GM12878 (cell line): Measurements from ENCODE around the gene CALN1. TPM values are rescaled to one million over a fixed set of nuclear protein-coding genes. Genes with fewer than 3 reads are reported as not detected.

Experiments used
- ATAC-seq: fragments of 200-7000 bp; cut with Tn5 transposase; 3 replicates; pipeline ENCODE4 v1.9.1; 2020; ENCODE audit warnings: mild to moderate bottlenecking, moderate library complexity
- BruUV-seq: library from RNA; stranded (reverse); fragments of 400-500 nt; replicated peaks from 2 replicates; lab custom pipeline; 2021; lab: Mats Ljungman, UMichigan
- CTCF ChIA-PET: fragments of 300-600 bp; sonication (Branson Sonifier 250); formaldehyde crosslinking; extraction: SDS; loops from one replicate; lab custom pipeline; 2021; ENCODE audit warnings: inconsistent platforms; lab: Yijun Ruan, JAX
- POLR2A ChIA-PET: fragments of 350-600 bp; formaldehyde crosslinking; extraction: SDS; loops from one replicate; lab custom pipeline; 2021; ENCODE audit warnings: inconsistent platforms; lab: Charles Lee
- RAD21 ChIA-PET: fragments of 300-600 bp; sonication (Branson Sonifier 250); formaldehyde crosslinking; loops from one replicate; lab custom pipeline; 2023; ENCODE audit warnings: antibody characterized with exemption; ENCODE audit not compliant: unreplicated experiment; lab: Charles Lee
- SMC1A ChIA-PET: fragments of 300-600 bp; sonication (Branson Sonifier 250); formaldehyde crosslinking; loops from one replicate; lab custom pipeline; 2023; ENCODE audit not compliant: unreplicated experiment, uncharacterized antibody; lab: Charles Lee
- DNase-seq: peaks from one replicate; pipeline ENCODE4 v3.0.0-alpha.2; 2011; ENCODE audit warnings: low read depth, low spot score
- FAIRE-seq: peaks from 3 replicates; lab custom pipeline; 2011; peaks lifted over from hg19 to GRCh38; lab: Jason Lieb, UNC
- H2AFZ ChIP-seq: 2 replicates; pipeline ENCODE4 v1.6.0; 2011; ENCODE audit warnings: low read depth, low read length, control low read depth; ENCODE audit not compliant: control insufficient read depth
- H3K27ac ChIP-seq: 2 replicates; pipeline ENCODE4 v1.5.1; 2011; ENCODE audit warnings: control low read depth; ENCODE audit not compliant: control insufficient read depth, insufficient read depth
- H3K27me3 ChIP-seq, 2 experiments: replicated peaks in 1 of 2; 2 replicates each; pipeline versions ENCODE4 v1.6.0 to v1.6.1; 2011; ENCODE audit warnings: low read length in 1 of 2; ENCODE audit not compliant: control insufficient read depth in 2 of 2, insufficient read depth in 2 of 2
- H3K36me3 ChIP-seq, 2 experiments: 2 replicates each; pipeline ENCODE4 v1.5.1; 2011; ENCODE audit warnings: low read length in 1 of 2; ENCODE audit not compliant: control insufficient read depth in 2 of 2, insufficient read depth in 2 of 2
- H3K4me1 ChIP-seq: 2 replicates; pipeline ENCODE4 v1.6.1; 2011; ENCODE audit warnings: mild to moderate bottlenecking, low read length, moderate library complexity, mixed read lengths; ENCODE audit not compliant: control insufficient read depth, insufficient read depth
- H3K4me2 ChIP-seq: 2 replicates; pipeline ENCODE4 v1.6.0; 2011; ENCODE audit warnings: control low read depth; ENCODE audit not compliant: control insufficient read depth, insufficient read depth
- H3K4me3 ChIP-seq: fragments of 200-600 bp; sonication (generic); 2 replicates; pipeline ENCODE4 v1.5.1; 2016
- H3K79me2 ChIP-seq: 2 replicates; pipeline ENCODE4 v1.6.0; 2011; ENCODE audit warnings: low read length; ENCODE audit not compliant: control insufficient read depth, insufficient read depth
- H3K9ac ChIP-seq: 2 replicates; pipeline ENCODE4 v1.8.0; 2011; ENCODE audit warnings: low read length, control low read depth, mixed read lengths; ENCODE audit not compliant: control insufficient read depth, insufficient read depth
- H3K9me3 ChIP-seq: replicated peaks from 3 replicates; pipeline ENCODE4 v1.5.1; 2011; ENCODE audit warnings: mild to moderate bottlenecking, low read length; ENCODE audit not compliant: control insufficient read depth, insufficient read depth
- H4K20me1 ChIP-seq: 2 replicates; pipeline ENCODE4 v1.6.0; 2011; ENCODE audit not compliant: control insufficient read depth, insufficient read depth
- CREB1 ChIP-seq: IDR thresholded peaks from 2 replicates; pipeline ENCODE4 v1.6.1; 2012; ENCODE audit warnings: low read depth, mild to moderate bottlenecking, inconsistent platforms
- CREM ChIP-seq: IDR thresholded peaks from 2 replicates; pipeline ENCODE4 v1.6.1; 2014; ENCODE audit warnings: antibody characterized with exemption, low read depth
- GABPA ChIP-seq: IDR thresholded peaks from 2 replicates; pipeline ENCODE4 v1.6.1; 2014; ENCODE audit warnings: antibody characterized with exemption, low read depth, mild to moderate bottlenecking, inconsistent platforms
- HDAC6 ChIP-seq: fragments of 200-600 bp; sonication (generic); IDR thresholded peaks from one replicate; pipeline ENCODE4 v1.8.0; 2017; ENCODE audit warnings: antibody characterized with exemption; ENCODE audit not compliant: unreplicated experiment
- SIX5 ChIP-seq: IDR thresholded peaks from 2 replicates; pipeline ENCODE4 v1.6.1; 2011; ENCODE audit warnings: mild to moderate bottlenecking, low read depth, low read length, moderate library complexity; ENCODE audit not compliant: severe bottlenecking
- SMAD5 ChIP-seq: IDR thresholded peaks from 2 replicates; pipeline ENCODE4 v1.6.1; 2016; ENCODE audit warnings: antibody characterized with exemption, low read depth
- TARDBP ChIP-seq: IDR thresholded peaks from 2 replicates; pipeline ENCODE4 v1.6.1; 2016; ENCODE audit warnings: borderline replicate concordance
- TCF3 ChIP-seq: IDR thresholded peaks from 2 replicates; pipeline ENCODE4 v1.6.1; 2012; ENCODE audit warnings: low read depth, mild to moderate bottlenecking, low read length, borderline replicate concordance; ENCODE audit not compliant: insufficient read depth
- YBX1 ChIP-seq: fragments of 450-650 bp; IDR thresholded peaks from 2 replicates; pipeline ENCODE4 v1.6.1; 2016; ENCODE audit warnings: antibody characterized with exemption
- ZNF217 ChIP-seq: fragments of 450-650 bp; IDR thresholded peaks from 2 replicates; pipeline ENCODE4 v1.6.1; 2017; ENCODE audit warnings: antibody characterized with exemption, mild to moderate bottlenecking
- WGBS: methylation state at CpG from one replicate; pipeline ENCODE4 v1.1.6; 2016; ENCODE audit warnings: low lambda C conversion rate; ENCODE audit not compliant: insufficient replicate concordance, insufficient coverage; ENCODE audit errors: missing lambda C conversion rate; 5-methylcytosine and 5-hydroxymethylcytosine counted together
- in situ Hi-C: fragments of 300-500 bp; cut with MboI; formaldehyde crosslinking; loops from 9 replicates; pipeline ENCODE4 v1.14.3; 2018; ENCODE audit warnings: mixed read lengths
- intact Hi-C: fragments of 100-400 bp; cut with micrococcal nuclease; formaldehyde crosslinking; loops from one replicate; pipeline ENCODE4 v1.14.2; 2022; ENCODE audit not compliant: unreplicated experiment
- polyA plus RNA-seq, 11 experiments: library from polyadenylated mRNA; depleted of rRNA in 4 of 11; unstranded in 6 of 11; stranded (reverse) in 5 of 11; fragments of >200 nt; fragmentation: Nextera tagmentation in 4 of 11; fragmentation: Illumina TruSeq in 1 of 11; extraction: Ambion mirVana in 4 of 11; extraction: Trizol in 1 of 11; gene quantifications; 1 replicate in 1 of 11; 2 replicates in 10 of 11; pipeline versions ENCODE4 v1.2.1 to v1.2.3, GENCODE V29; 2011 to 2016; ENCODE audit warnings: inconsistent platforms in 2 of 11, missing spikeins in 2 of 11, low read depth in 1 of 11
- total RNA-seq, 4 experiments: library from RNA; depleted of rRNA in 3 of 4; stranded (reverse); fragments of >200 nt in 3 of 4; fragmentation: Illumina TruSeq in 1 of 4; extraction: Trizol in 1 of 4; gene quantifications; 2 replicates each; pipeline versions ENCODE4 v1.2.1 to v1.2.3, GENCODE V29; 2013 to 2021
- TF ChIP-seq, protein P1 (sequence below): fragments of 450-650 bp; IDR thresholded peaks from 2 replicates; pipeline ENCODE4 v1.6.1; 2017; ENCODE audit warnings: low read depth, mild to moderate bottlenecking, moderate library complexity

The CALN1 gene
- total and polyA plus RNA-seq, 10 of the 15 experiments (the other 5 are each of a cell fraction or from before 2014, with no cell fraction given): 0.48 to 15.3 (median 1.6) TPM

DNA sequence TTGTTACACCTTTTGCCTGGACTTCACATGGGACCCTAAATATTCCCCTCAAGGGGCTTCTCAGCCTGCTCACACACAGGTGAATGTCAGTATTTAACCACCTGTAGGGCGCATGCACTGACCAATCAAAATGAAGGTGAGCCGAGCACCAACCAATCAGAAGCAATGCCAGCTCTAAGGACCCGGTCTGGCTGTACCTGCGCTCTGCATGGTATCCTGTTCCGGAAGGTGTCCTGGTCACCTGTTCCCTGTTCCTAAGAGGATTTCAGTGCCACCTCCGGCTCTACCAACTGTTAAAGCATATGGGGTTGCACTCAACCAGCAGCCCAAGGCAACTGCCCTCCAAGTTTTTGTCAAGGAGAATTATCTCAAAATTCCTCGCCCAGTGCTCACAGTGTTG is 18.4 kb upstream of the CALN1 start:
- intact Hi-C loops: no loop called here
- in situ Hi-C loops: no loop called here
- BruUV-seq: no TSS peak
- no peak for DNase-seq
- SMC1A ChIA-PET: no interaction called here
- Histone ChIP-seq H3K36me3 (no peaks in the 10 kb centered on the region), H4K20me1 (no peaks in the 10 kb centered on the region), H3K4me3 (no peak overlapping the region), H3K27ac (no peak overlapping the region), H3K79me2 (no peaks in the 10 kb centered on the region), H3K9me3 (no peaks in the 10 kb centered on the region; the same call in 2 of the 3 replicates), H3K9ac (no peak overlapping the region), H2AFZ (no peak overlapping the region), H3K4me2 (no peak overlapping the region)
- TF ChIP-seq TCF3 (no peak), HDAC6 (no peak), SIX5 (no peak), TARDBP (no peak), CREB1 (no peak), GABPA (no peak), CREM (no peak), SMAD5 (no peak), ZNF217 (no peak), YBX1 (no peak)
- TF ChIP-seq, protein P1, sequence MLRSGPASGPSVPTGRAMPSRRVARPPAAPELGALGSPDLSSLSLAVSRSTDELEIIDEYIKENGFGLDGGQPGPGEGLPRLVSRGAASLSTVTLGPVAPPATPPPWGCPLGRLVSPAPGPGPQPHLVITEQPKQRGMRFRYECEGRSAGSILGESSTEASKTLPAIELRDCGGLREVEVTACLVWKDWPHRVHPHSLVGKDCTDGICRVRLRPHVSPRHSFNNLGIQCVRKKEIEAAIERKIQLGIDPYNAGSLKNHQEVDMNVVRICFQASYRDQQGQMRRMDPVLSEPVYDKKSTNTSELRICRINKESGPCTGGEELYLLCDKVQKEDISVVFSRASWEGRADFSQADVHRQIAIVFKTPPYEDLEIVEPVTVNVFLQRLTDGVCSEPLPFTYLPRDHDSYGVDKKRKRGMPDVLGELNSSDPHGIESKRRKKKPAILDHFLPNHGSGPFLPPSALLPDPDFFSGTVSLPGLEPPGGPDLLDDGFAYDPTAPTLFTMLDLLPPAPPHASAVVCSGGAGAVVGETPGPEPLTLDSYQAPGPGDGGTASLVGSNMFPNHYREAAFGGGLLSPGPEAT: no peak
- TF ChIP-seq, all 136 proteins: peak for 0
- WGBS: 66% methylated on average over 7 of the region's 7 CpGs
- Histone ChIP-seq H3K4me1 (no peaks in the 10 kb centered on the region), H3K27me3 (no peaks in the 10 kb centered on the region)
- RAD21 ChIA-PET: no interaction called here
- FAIRE-seq: no peak
- CTCF ChIA-PET: no interaction called here
- no peak for ATAC-seq
- POLR2A ChIA-PET: no interaction called here
